ENCODE measurements around the gene LARP4B. TPM values are rescaled to one million over a fixed set of nuclear protein-coding genes. Genes with fewer than 3 reads are reported as not detected.

LARP4B gene
- polyA plus RNA-seq, 1 of the 3 experiments (the other 2 are of a cell fraction): 23.3 TPM

GRCh38 chr10:917999-918398 lies 13.5 kb downstream of the LARP4B start:
- Histone ChIP-seq H4K20me1 (ENCODE audit: insufficient read depth) (peaks cover 90% of the 10 kb centered on the region), H3K9me2 (no peaks in the 10 kb centered on the region), H3K79me2 (ENCODE audit: insufficient read depth) (peaks cover 100% of the 10 kb centered on the region), H3K4me2 (no peak overlapping the region), H3K4me3 (ENCODE audit: low read depth in 2 of 2, low read length in 1 of 2) (no peak overlapping the region), H3K36me3 (replicated peaks in 1 of 2; ENCODE audit: control insufficient read depth in 1 of 2, insufficient read depth in 2 of 2, low read length in 1 of 2) (peaks cover 0 to 28% of the 10 kb centered on the region in 2 experiments), H3K4me1 (ENCODE audit: control insufficient read depth in 1 of 2, insufficient read depth in 2 of 2, low read depth in 1 of 2, low read length in 1 of 2) (no peaks in the 10 kb centered on the region), H2AFZ (ENCODE audit: low read depth) (no peak overlapping the region), H3K9ac (no peak overlapping the region), H3K27me3 (ENCODE audit: insufficient read depth) (no peaks in the 10 kb centered on the region), H3K9me3 (no peaks in the 10 kb centered on the region), H3F3A (replicated peaks; ENCODE audit: insufficient read depth) (peaks cover 5% of the 10 kb centered on the region), H3K27ac (ENCODE audit: low read depth in 2 of 2, low read length in 1 of 2) (no peak overlapping the region)
- POLR2A ChIA-PET: no interaction called here
- 92% methylated on average over 3 of the region's 3 CpGs for WGBS (ENCODE audit: low lambda C conversion rate)
- CTCF ChIA-PET: no interaction called here
- no peak for DNase-seq
- no peak for TF ChIP-seq FOSL2 (IDR thresholded peaks at IDR 0.05; ENCODE audit: borderline replicate concordance, low read depth)
- no peak for TF ChIP-seq RAD21 (IDR thresholded peaks at IDR 0.05; ENCODE audit: low read length)
- TF ChIP-seq RFX5 (IDR thresholded peaks at IDR 0.05; ENCODE audit: low read length): no peak
- no peak for TF ChIP-seq GABPA (IDR thresholded peaks at IDR 0.05; ENCODE audit: low read depth)
- no peak for TF ChIP-seq EP300 (IDR thresholded peaks at IDR 0.05; ENCODE audit: borderline replicate concordance in 1 of 2, low read depth in 1 of 2, low read length in 1 of 2)
- TF ChIP-seq SIN3A (IDR thresholded peaks at IDR 0.05; ENCODE audit: borderline replicate concordance, low read depth, low read length): no peak
- no peak for TF ChIP-seq RXRA (IDR thresholded peaks at IDR 0.05; ENCODE audit: borderline replicate concordance, low read depth)
- no peak for TF ChIP-seq CHD2 (IDR thresholded peaks at IDR 0.05; ENCODE audit: low read length, partially characterized antibody)
- TF ChIP-seq GATA2 (CRISPR knock-in tag; IDR thresholded peaks at IDR 0.05): no peak

- Histone ChIP-seq H3K9ac (no peak overlapping the region), H3K9me2 (no peaks in the 10 kb centered on the region), H3K4me2 (no peak overlapping the region), H3K27ac (ENCODE audit: low read depth in 2 of 2, low read length in 1 of 2) (no peak overlapping the region), H3K9me3 (no peaks in the 10 kb centered on the region), H4K20me1 (ENCODE audit: insufficient read depth) (peaks cover 89% of the 10 kb centered on the region), H3K27me3 (ENCODE audit: insufficient read depth) (no peaks in the 10 kb centered on the region), H3K4me1 (ENCODE audit: control insufficient read depth in 1 of 2, insufficient read depth in 2 of 2, low read depth in 1 of 2, low read length in 1 of 2) (no peaks in the 10 kb centered on the region), H3K4me3 (ENCODE audit: low read depth in 2 of 2, low read length in 1 of 2) (no peak overlapping the region), H3K79me2 (ENCODE audit: insufficient read depth) (peaks cover 100% of the 10 kb centered on the region), H3F3A (replicated peaks; ENCODE audit: insufficient read depth) (peaks cover 5% of the 10 kb centered on the region), H2AFZ (ENCODE audit: low read depth) (no peak overlapping the region), H3K36me3 (replicated peaks in 1 of 2; ENCODE audit: control insufficient read depth in 1 of 2, insufficient read depth in 2 of 2, low read length in 1 of 2) (peaks cover 0 to 28% of the 10 kb centered on the region in 2 experiments)
- POLR2A ChIA-PET: no interaction called here
- DNase-seq: no peak
- 95% methylated on average over 3 of the region's 3 CpGs for WGBS (ENCODE audit: low lambda C conversion rate)
- TF ChIP-seq FOXJ3 (CRISPR knock-in tag; IDR thresholded peaks at IDR 0.05): no peak
- CTCF ChIA-PET: no interaction called here
Observed at GRCh38 chr10:917416-917720, 14.1 kb downstream of the LARP4B start.

DNA sequence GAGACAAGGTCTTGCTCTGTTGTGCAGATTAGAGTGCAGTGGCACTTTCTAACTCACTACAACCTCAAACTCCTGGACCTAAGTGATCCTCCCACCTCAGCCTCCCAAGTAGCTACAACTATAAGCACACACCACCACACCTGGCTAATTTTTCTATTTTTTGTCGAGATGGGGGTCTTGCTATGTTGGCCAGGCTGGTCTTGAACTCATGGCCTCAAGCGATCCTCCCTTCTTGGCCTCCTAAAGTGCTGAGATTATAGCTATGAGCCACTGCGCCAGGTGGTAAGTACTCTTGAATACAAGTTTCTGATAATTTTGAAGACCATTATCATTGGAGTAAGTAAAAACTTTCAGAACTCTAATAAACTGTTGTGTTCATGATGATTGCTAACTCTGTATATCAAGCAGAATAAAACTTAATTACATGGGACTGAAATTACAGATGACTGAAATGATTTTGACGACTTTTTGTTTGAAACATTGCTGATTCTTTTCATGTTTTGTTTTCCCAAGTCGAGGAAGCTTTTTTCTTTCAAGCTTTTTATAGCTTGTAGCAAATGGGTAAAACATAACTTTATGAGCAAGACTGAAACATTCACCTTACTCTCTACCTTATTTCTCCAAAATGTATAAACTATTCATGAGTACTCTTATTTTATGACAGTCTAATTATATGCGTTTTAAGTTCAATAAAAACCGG lies 14.6 kb downstream of the LARP4B start:
- H3K36me3 ChIP-seq (replicated peaks in 1 of 2; ENCODE audit: control insufficient read depth in 1 of 2, insufficient read depth in 2 of 2, low read length in 1 of 2): peaks cover under 1 to 28% of the 10 kb centered on the region in 2 experiments
- no peak overlapping the region for H3K9ac ChIP-seq
- H3K4me2 ChIP-seq: no peak overlapping the region
- H4K20me1 ChIP-seq (ENCODE audit: insufficient read depth): peaks cover 89% of the 10 kb centered on the region
- 92% methylated on average over 7 of the region's 7 CpGs for WGBS (ENCODE audit: low lambda C conversion rate)
- H2AFZ ChIP-seq (ENCODE audit: low read depth): no peak overlapping the region
- H3K9me2 ChIP-seq: no peaks in the 10 kb centered on the region
- POLR2A ChIA-PET: no interaction called here
- H3K27me3 ChIP-seq (ENCODE audit: insufficient read depth): no peaks in the 10 kb centered on the region
- peaks cover 5% of the 10 kb centered on the region for H3F3A ChIP-seq (replicated peaks; ENCODE audit: insufficient read depth)
- no peaks in the 10 kb centered on the region for H3K9me3 ChIP-seq
- no peaks in the 10 kb centered on the region for H3K4me1 ChIP-seq (ENCODE audit: control insufficient read depth in 1 of 2, insufficient read depth in 2 of 2, low read depth in 1 of 2, low read length in 1 of 2)
- no peak overlapping the region for H3K4me3 ChIP-seq (ENCODE audit: low read depth in 2 of 2, low read length in 1 of 2)
- TF ChIP-seq RCOR1 (IDR thresholded peaks at IDR 0.05; ENCODE audit: low read length) (no peak), FOXJ3 (CRISPR knock-in tag; IDR thresholded peaks at IDR 0.05) (no peak), SIN3A (IDR thresholded peaks at IDR 0.05; ENCODE audit: borderline replicate concordance, low read depth, low read length) (no peak), CTCF (IDR thresholded peaks at IDR 0.05) (no peak), NFIC (IDR thresholded peaks at IDR 0.05; ENCODE audit: borderline replicate concordance) (no peak), SMC3 (IDR thresholded peaks at IDR 0.05; ENCODE audit: low read depth, low read length) (no peak), FOXM1 (IDR thresholded peaks at IDR 0.05; ENCODE audit: low read depth) (no peak), JUND (IDR thresholded peaks at IDR 0.05) (no peak), TEAD4 (IDR thresholded peaks at IDR 0.05; ENCODE audit: borderline replicate concordance, insufficient read depth) (no peak)
- no peak for DNase-seq
- H3K79me2 ChIP-seq (ENCODE audit: insufficient read depth): peaks cover 100% of the 10 kb centered on the region
- CTCF ChIA-PET: no interaction called here
- no peak overlapping the region for H3K27ac ChIP-seq (ENCODE audit: low read depth in 2 of 2, low read length in 1 of 2)
